ENCODE measurements around the gene RALGPS1.

The RALGPS1 gene

DNA sequence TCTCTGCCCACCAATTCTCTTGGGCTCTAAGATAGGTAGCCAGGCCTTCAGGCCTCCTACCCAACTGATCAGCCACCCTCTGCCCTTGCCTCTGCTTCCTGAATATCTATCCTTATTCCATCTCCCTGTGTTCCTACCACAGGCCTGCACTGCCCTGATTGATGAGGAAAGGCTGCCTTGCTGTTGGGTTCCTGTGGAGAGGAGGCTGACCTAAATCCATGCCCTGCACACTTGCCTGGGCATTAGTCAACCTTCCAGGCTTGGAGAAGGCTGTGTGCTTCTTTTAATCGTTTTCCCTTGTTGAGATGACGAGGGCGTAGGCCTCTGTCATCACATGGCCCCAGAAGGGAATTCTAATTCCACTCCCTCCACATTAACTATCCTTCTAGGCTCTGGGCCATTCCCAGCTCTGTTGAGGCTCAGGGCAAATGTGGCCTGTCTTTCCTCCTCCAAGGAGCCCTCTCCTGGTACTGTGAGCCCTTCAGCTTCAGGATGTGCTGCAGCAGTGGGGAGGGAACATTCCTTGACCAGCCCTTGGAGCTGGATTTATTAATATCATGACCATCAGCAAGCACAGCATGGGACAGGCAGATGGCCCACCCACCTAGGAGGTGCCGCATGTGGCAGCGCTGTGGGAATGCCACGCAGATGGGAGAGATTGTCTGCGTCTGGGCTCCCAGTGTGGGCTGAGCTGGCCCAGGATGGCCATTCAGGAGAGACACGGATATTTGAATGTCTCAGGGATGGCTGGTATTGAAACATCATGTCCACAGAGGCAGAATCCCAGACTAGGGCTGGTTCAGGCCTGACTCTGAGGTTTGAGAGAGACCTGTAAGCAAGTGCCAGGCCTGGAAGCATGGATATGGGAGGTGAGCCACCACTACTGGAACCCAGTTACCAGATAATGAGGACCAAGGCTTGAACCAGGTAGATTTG lies 166.9 kb downstream of the RALGPS1 start:
- DNase-seq = no peak

DNA sequence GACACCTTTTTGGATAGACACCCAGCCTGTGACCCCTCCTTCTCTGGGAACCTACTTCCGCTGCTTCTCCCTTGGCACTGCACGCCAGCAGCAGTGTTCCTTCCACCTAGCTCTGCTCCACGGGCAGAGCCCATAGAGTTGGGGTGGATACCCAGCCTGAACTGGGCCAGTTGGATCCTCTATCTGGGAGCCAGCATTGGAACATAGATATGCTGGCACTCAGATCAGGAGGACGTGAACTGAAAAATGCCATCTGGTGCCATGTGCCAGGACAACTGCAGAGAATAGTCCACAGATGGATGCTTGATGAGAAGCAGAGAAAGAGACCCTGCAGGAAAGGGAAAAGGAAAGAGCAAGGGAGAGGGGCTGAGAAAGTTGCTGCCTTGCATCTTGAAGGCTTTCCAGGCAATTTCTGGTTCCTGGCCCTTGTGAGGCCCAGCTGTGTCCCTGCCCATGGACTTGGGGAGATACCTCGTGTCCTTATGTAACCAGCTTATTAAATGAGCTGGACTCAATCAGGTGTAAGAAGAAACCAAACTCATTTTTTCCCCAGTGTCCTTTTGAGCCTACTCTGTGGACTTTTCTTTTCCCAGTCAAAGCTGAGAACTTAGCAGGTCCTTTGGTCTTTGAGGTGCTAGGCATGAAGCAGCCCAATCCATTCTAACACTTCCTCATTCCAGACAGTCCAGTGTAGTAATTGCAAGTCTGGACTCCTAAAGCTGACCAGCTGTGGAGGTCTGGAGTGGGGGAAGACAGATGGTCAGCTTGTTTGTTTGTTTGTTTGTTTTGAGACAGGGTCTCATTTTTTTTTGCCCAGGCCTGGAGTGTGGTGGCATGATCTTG lies 168.8 kb downstream of the RALGPS1 start:
- DNase-seq = no peak

- no peak for DNase-seq
Measured at GRCh38 chr9:127084076-127085039, 169.8 kb downstream of the RALGPS1 start.

GRCh38 chr9:127085186-127085585 lies 170.6 kb downstream of the RALGPS1 start:
- DNase-seq = no peak

DNA sequence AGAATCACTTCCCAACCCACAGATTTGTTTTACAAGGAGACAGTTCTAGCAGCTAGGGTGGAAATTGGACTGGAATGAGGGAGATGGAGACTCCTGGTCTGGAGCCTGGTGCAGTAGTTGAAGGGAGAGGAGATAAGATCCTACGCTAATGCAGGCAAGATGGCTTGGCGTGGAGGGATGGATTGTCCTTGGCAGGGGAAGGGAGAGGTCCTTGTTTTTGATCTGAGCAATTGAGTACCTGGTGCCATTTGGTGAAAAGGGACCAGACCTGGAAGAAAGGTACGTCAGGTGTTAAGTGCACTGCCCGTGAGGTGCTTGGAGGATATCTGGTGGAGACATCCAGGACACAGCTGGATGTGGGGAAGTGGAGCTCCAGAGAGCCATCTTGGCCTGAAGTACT lies 172.2 kb downstream of the RALGPS1 start:
- DNase-seq = no peak

DNA sequence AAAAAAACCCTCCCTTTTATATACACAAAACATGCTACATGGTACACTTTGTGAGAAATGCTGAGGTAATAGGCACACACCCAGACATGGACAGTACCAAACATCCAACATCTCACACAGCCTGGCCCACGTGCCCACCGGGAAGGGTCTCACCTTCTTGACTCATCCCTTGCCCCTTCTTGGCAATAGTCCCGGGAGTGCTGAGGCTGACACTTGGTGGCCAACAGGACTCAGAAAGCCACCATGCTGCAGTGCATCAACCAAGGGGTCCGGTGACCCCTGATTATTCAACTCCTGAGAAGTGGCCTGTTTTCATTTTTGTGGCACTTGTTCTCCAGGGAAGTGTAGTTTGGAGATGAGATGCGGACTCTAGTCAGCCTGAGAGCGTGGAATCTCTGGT lies 172.8 kb downstream of the RALGPS1 start:
- no peak for DNase-seq

GRCh38 chr9:127087836-127088235 lies 173.3 kb downstream of the RALGPS1 start:
- no peak for DNase-seq

GRCh38 chr9:127088724-127089615 lies 174.4 kb downstream of the RALGPS1 start:
- no peak for DNase-seq

- no peak for DNase-seq
Measured at GRCh38 chr9:127089631-127090081, 175.1 kb downstream of the RALGPS1 start.

DNA sequence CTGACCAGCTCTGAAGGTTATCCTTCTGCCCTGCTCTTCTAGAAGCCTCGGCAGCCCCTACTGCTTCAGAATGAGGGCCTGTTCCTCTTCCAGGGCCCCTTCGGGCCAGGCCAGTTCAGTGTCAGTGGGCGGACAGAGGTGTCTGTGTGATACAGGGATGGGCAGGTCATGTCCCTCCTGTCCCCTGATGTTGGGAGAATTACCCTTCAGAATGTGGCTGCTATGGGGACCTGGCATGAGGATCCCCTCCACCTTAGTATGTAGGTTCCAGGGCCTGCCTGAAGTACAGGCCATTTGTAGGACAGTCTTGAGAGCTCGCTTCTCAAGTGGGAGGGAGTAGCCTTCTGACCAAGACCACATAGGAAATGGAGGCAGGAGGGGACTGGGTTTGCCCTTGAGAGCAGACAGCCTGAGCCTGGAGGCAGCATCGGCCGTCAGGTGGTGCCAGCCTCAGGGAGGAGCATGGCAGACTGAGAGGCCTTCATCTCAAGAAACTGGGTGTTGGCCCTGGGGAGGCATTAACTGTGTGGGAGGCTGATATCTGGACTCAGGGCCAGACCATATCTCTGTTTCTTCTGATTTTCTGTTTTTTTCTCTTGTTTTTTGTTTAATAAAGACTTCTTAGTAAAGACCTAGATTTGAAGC lies 175.9 kb downstream of the RALGPS1 start:
- no peak for DNase-seq

DNA sequence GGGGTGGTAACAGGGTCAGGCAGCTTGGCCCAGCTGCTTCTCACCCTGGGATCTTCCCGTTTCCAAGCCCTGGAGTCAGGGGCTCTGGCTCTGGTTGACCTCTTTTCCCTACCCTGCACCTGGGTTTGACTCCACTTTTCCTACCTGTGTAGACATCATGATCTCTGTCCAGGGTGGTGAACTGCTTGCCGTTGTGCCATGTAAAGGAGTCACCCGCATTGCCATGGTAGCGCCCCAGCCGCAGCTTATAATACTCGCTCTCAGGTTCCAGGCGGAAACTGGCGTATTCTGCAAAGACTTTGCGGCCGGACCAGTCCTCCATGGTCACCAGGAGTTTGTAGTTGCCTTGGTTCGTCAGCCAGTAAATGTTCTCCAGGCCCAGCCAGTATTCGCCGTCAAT lies 176.9 kb downstream of the RALGPS1 start:
- no peak for DNase-seq

GRCh38 chr9:127092041-127092608 lies 177.5 kb downstream of the RALGPS1 start:
- DNase-seq = no peak

DNA sequence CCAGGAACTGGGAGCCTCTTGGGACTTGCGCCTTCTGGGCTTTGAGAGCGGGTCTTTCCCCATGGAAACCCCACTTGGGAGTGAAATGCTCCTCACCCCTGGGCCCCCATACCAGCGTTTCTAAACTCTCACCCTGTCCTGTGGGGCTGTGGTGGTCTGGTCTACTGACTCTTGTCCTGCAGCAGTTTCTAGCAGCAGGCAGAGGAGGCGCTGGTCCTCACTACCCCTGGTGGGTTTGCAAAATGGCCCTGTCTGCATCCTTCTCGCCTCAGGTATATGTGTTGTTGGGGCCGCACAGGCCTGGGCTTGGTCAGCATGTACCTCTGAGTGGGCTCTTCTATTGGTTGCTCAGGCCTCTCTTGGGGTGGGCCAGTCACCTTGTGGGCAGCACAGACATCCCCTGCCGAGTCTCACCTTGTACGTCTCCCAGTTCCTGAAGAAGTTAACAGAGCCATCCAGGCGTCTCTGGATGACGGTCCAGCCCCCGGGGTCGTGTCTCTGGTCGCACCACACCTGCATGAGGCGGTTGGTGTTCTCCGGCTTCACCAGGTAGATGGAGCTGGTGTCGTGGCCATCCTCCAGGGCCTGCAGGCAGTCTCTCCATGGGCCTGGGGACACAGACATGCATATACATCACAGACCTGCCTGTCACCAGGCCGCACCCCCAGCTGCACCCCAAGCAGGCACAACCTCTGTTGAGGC lies 178.9 kb downstream of the RALGPS1 start:
- DNase-seq = no peak

DNA sequence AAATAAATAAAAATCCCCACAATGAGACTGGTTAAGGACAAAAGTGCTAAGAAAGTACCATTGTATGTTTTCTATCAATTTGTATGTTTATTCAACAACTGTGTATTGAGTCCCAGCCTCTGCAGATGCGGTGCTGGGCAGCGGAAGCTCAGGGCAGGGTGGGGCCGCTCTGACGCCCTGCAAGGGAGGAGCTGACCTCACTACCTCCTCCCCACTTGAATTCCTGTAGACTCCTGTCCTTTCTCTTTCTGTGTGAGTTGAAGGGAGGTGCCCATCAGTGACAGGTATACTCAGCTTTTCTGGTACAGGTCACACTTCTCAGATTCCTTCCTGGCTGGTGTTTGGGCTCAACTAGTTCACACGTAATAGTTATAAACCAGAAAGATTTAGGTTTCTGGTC lies 180.8 kb downstream of the RALGPS1 start:
- DNase-seq = no peak

GRCh38 chr9:127096208-127096607 lies 181.6 kb downstream of the RALGPS1 start:
- no peak for DNase-seq

- no peak for DNase-seq
Measured at GRCh38 chr9:127097683-127098082, 183.1 kb downstream of the RALGPS1 start.

DNA sequence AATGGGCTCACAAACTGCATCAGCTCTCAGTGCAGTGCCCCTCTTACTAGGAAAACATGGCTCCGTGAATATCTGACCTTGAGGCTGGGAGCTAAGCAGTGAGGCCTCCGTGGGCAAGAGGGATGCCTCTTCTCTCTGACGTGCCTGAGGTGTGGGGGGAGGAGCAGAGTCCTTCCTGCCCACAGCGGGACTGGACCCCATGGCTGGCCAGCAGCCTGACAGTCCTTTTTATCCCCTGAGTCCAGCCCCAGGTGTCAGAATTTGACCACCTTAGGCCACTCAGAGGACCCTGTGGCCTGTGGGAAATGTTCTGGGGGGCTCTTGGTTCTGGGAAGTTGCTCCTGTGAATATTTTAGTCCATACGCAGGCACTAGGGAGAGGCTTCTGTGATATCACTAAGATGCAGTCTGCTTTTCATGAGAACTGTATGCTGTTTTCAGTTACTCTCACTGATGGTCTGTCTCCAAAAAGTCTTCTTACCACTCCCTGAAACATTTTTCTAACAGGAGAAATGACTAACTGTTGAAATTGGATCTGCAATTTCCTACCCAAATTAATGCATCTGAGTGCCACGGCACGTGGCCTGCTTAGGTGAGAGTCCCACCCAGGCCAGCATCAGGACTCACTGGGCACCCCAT lies 184.5 kb downstream of the RALGPS1 start:
- no peak for DNase-seq

DNA sequence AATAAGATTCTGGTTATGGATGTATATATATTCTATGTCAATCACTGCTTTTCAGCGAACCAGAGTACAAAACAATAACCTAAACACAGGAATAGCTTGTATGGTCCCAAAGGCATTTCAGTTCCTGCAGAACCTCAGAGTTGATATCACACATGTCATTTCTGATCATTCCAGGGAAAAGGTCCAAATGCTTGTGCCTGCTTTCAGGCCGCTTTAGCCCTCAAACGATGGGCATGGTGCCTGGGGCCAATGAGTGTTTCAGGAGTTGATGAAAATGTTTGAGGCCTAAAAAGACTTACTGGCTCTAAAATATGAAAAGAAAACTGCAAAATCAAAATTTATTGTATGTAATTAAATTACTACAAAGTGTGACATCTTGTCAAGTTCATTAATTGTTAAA lies 185.1 kb downstream of the RALGPS1 start:
- no peak for DNase-seq

- no peak for DNase-seq
Measured at GRCh38 chr9:127102176-127102575, 187.6 kb downstream of the RALGPS1 start.

All from activated CD8-positive, alpha-beta memory T cell treated with anti-CD3 and anti-CD28 coated beads, Interleukin-2, amount 50 U/mL, for 4 hours (primary cell).